Panc1 (cell line): Measurements from ENCODE around the gene THAP3.

ENCODE experiments used
- CTCF ChIP-seq: fragments of 450-650 bp; IDR thresholded peaks from 2 replicates; pipeline ENCODE4 v1.5.1; 2017; ENCODE audit warnings: mild to moderate bottlenecking
- POLR2AphosphoS5 ChIP-seq: IDR thresholded peaks from 2 replicates; pipeline ENCODE4 v1.6.1; 2012; ENCODE audit warnings: mild to moderate bottlenecking, low read depth, low read length, moderate library complexity
- REST ChIP-seq, 2 experiments: IDR thresholded peaks; 2 replicates each; pipeline ENCODE4 v1.6.1; 2011 to 2012; ENCODE audit warnings: low read depth in 2 of 2, control low read depth in 1 of 2, low read length in 1 of 2, mild to moderate bottlenecking in 1 of 2, moderate library complexity in 1 of 2; ENCODE audit not compliant: insufficient read depth in 1 of 2

GRCh38 chr1:6619045-6619444 is 5.6 kb upstream of the THAP3 start:
- TF ChIP-seq CTCF = no peak
- no peak for TF ChIP-seq POLR2AphosphoS5
- no peak for TF ChIP-seq REST (IDR thresholded peaks at IDR 0.05; ENCODE audit: insufficient read depth in 1 of 2, low read depth in 2 of 2, low read length in 1 of 2)
